Stimulated activated CD4-positive, alpha-beta T cell treated with anti-CD3 and anti-CD28 coated beads, Interleukin-4, amount 100 ng/mL, for 24 hours (primary cell): Measurements from ENCODE around the gene ARHGDIB.

Experiments used
- DNase-seq: peaks from one replicate; pipeline ENCODE4 v3.0.0-alpha.2; 2020

ARHGDIB gene

DNA sequence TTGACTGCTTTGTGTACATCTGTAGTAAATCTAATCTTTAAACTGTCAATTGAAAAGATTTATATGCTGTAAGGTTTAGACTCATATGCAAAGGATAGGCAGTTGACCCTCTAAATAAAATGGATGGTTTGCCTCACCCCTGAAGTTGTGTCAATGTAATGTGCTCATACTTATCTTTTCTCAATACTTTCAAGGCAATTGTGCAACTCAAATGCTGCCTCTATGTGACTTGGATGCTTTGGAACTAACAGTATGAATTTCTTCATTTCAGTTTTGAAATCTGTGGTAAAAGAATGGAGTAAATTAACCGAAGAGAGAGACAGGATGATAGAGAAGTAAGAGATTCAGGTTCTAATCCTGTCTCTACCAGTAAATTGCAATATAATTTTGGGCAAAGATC lies 21.2 kb upstream of the ARHGDIB start:
- DNase-seq, result no peak

DNA sequence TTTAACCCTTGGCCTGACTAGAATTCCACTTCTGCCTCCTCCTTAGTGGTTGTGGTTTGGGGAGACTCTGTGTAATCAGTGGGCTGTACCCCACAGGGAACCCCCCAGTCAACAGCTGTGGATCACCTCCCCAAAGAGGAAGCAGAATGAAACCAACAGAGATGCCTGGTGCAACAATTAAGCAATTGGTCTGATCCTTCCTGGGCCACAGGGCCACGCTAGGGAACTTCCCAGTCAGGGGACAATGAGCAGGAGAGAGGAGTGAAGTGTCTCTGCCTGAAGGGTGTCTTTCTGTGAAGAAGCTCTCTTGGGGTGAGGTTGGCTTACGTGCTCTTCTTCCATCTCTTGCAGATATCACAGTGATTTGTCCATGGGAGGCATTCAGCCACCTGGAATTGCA lies 19.6 kb upstream of the ARHGDIB start:
- DNase-seq, result no peak

DNA sequence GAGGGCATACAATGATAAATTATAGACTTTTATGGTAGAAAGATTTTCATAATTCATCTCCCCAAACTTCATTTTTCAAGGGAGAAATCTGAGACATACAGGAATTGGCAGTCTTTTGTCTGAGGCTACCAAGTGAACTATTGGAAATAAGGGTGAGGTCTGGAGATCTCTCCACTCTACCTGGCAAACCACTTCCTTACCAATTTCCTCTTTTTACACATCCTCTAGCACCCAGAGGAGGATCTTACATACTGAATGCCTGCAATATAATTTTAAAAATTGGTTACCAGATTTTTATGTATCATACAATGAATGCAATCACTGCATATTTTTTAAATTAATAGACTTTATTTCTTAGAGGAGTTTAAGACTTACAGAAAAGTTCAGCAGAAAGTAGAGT lies 18.1 kb upstream of the ARHGDIB start:
- no peak for DNase-seq

DNA sequence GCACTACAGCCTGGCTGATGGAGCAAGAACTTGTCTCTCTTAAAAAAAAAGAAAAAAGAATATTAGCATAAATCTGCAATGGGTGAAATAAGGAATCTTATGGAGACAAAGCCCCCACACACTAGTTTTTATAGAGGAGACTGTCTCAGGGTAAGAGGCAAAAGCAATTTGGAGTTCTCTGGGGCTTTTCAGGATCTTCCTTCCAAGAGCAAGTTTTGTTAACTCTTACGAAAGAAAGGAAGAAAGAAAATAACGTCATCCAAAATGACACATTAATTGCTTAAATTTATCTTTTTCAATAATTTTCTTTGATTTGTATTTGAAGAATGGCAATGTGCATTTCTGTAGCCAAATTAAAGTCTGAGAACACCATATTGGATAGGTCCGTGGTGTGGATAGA lies 15.3 kb upstream of the ARHGDIB start:
- no peak for DNase-seq

DNA sequence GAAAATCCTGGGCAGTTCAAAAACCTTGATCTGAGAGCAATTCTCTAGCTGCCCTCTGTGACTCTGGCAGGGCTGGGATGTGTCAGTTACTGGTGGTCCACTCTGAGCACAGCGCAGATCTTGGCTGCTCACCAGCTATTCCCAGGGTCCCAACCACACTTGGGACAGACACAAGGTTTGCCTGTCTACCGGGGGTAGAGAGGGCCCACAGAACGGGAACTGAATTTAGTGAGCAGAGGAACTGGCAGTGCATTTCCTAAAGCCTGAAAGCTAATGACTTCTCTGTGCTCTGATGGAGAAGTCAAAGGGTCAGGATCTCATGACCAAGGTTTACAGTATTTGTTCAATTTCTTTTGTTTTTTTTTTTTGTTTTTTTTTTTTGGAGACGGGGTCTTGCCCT lies 14.1 kb upstream of the ARHGDIB start:
- DNase-seq, result no peak

DNA sequence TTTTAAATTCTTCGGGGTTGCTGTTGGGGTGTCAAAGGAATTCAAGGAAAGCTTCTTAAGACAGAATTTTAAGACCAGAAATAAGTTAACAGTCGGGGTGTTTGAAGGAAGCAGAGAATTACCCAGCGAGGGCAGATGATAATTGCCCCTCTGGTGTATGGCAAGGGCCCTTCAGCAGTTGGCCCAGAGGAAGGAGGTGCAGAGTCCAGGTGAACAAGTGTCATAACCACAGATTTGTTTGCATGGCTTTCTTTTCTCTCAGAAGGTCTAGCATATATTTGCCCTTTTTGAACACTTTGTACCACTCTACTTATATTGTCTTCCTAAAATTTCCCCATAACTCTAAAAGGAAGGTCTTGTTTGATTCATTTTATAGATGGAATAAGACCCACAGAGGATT lies 13.2 kb upstream of the ARHGDIB start:
- no peak for DNase-seq

DNA sequence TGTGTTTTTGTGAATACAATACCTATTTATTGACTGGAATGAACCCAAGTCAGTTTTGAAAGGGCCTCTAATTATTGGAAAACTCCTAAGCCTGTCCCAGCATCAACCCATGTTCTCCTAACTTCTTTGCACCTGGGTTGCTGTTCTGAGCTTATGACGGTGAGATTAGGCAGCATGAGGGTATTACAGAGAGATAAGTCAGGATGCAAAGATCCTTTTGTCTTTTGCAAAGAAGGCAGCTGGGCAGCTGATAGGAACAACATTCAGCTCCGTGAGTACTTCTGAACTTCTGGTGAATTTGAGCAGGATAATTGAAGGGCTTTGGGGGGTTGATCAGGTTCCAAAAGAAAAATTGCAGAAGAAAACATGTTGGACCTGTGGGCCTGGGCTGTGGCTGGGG lies 11.4 kb upstream of the ARHGDIB start, which contains the start of gene PDE6H:
Gene PDE6H, plus strand, starts transcription at position 227 of the 400 bp plus-strand sequence. CDS start 4,971 bp downstream, outside the sequence.
- DNase-seq, result no peak

DNA sequence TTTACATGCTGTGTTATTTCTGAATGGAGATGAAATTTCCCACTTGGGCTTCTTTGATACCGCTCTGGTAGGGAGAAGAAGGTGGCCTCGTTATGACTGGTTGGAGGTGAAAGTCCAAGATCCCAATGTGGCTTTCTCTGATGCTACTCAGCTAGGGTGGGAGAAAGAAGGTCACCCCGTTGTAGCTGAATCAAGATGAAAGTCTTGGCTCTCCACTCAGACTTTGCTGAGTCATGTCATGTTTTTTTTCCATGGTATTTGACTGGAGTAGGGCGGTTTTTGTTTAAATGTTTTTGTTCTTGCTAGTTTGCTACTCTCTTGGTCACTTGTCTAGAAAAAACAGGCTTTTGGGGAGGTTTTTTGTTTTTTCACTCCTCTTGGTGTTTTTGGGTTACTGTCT lies 9.1 kb upstream of the ARHGDIB start:
- DNase-seq, result no peak

DNA sequence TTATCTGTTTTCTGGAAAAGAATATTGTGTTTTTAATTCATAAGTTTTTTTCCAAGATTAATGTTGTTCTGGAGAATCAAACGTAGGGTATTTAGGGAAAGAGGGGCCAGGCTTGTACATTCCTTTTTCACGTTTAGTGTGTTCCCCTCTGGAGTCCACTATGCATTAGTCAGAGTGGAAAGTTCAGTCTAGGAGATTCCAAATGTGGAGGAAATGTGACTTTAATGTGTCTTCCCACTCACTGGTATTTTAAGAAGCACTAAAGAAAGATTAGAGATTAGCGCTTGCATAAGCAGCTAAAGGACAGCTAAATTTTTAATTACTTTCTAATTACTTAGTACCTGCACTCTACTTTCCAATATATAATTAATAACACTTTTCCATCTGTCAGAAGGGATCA lies 7.1 kb upstream of the ARHGDIB start:
- no peak for DNase-seq

DNA sequence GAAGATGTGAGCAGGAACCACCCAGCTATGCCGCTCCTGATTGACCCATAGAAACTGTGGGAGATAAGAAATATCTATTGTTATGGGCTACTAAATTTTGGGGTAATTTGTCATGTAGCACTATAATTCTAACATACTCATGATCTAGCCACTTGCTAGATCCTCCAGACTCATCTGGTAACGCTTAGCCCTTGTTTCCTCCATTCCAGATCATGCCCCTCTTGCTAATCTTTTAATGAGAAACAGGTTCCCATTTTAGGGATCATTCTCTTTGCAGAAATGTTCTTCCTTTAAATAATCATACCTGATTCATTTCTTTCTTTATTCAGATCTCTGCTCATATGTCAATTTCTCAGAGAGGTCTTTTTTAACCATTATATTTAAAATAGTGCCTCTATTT lies 3.8 kb upstream of the ARHGDIB start:
- DNase-seq, result no peak

DNA sequence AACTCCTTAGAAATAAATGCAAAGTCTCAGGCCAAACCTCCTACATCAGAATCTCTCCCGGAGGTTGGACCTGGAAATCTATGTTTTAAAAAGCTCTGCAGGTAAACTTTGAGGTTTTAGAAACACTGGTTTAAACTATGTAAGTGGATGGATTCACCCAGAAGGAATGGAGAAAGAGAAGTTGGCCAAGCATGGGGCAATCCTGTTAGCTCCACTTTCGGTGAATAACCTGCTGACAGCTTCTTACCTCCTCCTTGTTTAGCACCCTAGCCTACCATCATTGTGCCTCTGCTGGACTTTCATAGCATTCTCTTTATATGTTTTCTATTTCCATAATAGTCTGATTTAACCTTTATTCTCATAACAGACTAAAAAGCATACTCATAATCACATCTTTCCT lies 3.0 kb upstream of the ARHGDIB start:
- DNase-seq, result no peak

DNA sequence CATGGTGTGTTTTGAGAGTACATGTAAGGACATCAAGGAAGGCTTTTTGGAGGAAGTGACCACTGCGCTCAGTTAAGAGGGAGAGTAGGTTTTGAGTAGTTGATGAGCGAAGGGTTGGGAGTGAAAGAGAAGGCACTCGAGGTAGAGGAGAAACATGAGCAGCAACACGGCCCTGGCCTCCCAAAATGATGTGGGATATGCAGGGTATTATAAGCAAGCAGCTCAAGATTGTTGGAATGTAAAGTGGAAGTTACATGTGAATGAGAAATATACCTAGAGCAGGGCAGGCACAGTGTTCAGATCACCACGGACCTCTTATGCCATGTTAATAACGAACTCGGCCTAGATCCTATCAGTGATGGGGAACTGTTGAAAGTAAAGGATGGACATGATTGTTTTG lies 2.1 kb upstream of the ARHGDIB start:
- DNase-seq, result no peak

DNA sequence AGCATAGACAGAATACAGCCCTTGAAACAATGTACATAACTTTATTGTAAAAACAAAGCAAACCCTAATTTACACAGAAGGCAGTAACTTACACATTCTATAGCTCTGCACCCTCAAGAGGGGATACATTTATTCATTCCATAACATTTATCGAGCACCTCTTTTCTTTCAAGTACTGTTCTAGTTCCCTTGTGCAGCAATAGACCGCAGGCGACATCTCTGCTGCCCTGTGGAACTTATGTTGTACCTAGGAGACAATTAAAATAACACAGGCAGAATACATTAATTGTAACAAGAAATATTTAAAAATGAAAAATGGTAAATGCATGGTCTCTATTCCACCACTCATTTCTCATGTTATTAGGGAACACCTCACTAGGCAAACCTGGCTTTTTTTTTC lies 1.4 kb upstream of the ARHGDIB start:
- no peak for DNase-seq

DNA sequence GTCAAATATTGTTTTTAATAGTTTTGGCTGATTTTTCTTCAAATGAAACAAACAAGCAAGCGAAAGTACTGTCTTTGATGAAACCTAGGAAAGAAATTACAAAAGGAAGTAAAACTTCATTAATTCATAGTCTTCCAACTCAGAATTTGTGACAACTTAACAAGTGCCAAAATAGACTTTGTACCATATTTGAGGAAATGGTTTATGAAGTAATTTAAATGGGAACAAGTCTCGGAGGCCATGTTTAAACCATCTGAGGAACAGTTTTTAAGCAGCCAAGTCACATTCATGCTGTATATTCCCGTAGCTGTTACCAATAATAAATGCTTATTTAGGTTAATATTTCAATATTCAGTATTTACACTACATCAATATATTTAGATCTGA lies 745 bp upstream of the ARHGDIB start:
- no peak for DNase-seq

DNA sequence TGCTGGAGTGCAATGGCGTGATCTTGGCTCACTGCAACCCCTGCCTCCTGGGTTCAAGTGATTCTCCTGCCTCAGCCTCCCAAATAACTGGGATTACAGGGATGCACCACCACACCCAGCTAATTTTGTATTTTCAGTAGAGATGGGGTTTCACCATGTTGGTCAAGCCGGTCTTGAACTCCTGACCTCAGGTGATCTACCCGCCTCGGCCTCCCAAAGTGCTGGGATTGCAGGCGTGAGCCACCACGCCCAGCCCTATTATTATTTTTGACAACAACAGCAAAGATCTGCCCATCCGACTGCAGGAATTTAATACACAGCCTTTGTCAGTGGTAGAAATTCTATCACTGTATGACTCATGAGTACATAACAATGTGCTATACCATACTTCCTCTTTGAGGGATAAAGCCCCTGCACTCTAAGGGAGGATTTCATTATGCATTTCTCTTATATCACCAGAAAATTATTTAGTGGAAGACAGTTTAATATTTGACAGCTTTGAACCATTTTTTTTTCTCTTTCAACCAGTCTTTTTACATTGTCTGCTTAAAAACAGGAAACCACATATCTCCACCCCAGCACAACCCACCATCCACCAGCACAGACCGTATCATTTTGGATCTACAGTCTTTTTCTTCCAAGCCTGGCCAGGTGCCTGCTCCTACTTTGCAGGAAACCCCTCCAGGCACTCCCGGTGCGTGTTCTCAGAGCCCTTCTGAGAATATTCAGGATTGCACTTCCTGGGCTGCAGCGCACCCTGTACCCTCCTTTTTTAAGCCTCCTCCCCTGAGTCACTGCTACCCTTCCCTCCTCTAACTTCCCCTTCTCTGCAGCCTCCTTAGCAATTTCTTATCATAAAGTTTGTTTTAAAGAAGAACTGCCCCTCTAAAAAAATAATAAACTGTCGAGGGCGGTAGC lies 594 bp downstream of the ARHGDIB start:
- peak; percentile 41 for DNase-seq

DNA sequence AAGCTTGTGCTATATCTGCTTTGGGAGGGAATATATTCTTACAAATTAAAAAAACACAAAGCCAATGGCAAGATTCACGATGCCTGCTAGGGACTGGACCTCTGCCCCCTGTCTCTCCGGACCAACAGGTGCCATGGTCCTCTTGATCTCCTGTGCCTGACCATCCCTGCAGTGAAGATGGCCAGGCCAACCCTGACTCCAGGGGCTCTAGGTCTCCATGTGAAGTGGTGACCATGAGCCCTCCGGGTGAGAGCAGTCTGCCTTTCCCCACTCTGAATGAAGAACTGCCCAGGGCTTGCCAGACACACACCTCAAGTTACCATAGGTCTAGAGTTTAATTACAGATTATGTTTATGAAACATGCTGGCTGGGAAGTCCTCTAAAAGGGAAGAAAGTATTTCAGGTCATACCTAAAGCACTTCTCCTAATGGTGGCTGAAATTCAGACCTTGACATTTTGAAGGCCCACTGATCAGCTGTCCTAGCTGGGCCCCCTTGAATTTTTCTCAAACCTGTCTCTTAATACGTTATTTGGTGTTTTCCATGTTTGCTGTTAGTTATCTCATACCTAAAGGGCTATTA lies 1.4 kb downstream of the ARHGDIB start:
- DNase-seq, result no peak

DNA sequence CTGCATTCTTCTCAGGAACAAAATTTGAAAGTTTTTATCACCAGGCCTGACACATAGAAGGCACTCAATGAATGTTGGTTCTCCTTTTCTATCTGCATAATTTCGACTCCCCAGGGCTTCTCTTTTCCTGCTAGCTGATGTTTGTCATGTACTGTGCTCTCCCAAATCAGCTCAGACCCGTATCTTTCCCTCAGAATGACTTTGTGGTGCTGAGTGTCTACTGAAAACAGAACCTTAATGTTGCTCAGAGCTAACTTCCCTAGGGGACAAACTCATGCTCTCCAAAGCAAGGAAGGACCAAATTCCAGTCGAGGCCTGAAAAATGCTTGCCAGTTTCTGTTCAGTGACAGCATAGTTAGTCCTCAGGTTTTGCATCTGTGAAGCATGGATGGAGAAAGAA lies 1.9 kb downstream of the ARHGDIB start:
- no peak for DNase-seq

DNA sequence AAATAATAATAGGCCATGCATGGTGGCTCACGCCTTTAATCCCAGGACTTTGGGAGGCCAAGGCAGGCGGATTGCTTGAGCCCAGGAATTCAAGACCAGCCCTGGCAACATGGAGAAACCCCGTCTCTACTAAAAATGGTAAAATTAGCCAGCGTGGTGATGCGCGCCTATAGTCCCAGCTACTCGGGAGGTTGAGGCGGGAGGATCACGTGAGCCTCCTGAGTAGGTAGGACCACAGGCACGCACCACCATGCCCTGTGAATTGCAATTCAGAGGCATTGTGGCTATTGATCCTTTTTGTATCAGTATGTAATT lies 2.3 kb downstream of the ARHGDIB start:
- no peak for DNase-seq

DNA sequence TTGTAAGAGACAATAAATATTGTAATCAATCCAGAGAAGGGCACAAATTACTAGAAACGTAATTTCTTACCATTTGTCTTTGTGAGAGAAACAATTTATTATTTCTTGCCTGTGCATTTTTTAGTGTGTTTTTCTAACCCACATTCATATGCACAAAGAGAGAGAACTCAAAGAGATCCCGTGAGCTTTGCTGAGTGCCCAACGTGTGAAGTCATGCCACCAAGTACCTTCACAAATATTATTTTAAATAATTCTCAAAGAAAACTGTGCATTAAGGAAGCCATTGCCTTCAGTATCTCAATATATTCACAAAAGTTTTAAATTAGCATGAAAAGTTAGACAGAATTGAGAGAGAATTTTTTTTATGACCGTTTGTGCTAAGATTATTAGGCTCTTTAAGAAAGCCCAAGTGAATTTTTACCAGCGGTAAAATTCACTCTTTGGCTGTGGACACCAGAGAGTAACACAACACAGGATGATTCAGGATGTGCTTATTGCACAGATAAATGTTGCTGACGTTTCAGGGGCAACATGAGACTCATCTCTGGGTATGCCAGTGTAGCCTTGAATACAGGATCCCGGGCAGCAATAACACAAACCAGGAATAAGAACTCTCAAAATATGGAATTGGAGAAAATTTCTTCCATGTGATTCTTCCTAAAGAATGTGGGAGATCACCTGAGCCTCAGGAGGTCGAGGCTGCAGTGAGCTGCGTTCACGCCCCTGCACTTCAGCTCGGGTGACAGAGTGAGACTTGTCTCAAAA lies 2.9 kb downstream of the ARHGDIB start:
- DNase-seq, result no peak

DNA sequence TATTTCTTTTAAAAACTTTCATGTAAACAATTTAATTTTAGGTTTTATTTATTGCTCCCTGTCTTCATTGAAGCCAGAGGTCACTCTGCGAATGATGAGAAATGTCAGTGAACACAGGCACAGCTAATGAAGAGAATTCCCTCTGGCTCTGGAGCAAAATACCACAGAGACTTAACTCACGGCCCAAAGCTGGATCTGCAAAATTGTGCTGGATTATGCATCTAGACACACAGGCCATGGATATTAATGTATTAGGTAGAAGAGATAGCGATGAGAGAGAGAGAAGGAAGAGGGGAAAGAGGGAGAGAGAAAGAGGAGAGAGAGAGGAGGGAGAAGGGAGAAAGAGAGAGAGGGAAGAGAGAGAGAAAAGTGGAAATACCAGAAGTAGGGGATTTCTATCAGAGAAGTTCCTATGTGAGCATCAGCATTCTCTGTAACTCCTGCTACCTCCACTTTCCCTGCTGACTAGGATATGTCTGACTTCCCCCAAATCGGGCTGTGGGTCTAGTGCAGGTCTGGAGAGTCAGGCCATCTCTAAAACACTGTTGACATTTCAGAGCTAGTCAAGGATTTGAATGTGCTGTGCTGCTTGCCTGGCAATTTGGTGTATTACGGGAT lies 3.7 kb downstream of the ARHGDIB start:
- no peak for DNase-seq

DNA sequence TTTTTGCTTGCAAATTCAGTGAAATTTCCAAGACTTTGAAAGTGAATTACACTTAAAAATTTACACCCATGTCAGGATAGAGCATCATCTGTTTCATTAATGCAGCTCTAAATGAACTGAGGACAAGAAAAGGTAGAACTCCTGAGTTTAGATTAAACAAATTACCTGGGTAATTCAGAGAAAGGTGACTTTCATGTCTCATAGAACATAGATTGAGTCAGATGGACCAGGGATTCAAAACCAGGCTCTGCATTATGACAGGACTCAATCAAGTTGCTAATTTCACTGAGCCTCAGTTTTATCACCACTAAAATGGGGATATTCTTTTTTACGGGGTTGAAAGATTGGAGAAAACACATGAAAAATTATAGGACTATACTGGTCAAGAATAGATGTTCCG lies 4.5 kb downstream of the ARHGDIB start:
- DNase-seq, result no peak

DNA sequence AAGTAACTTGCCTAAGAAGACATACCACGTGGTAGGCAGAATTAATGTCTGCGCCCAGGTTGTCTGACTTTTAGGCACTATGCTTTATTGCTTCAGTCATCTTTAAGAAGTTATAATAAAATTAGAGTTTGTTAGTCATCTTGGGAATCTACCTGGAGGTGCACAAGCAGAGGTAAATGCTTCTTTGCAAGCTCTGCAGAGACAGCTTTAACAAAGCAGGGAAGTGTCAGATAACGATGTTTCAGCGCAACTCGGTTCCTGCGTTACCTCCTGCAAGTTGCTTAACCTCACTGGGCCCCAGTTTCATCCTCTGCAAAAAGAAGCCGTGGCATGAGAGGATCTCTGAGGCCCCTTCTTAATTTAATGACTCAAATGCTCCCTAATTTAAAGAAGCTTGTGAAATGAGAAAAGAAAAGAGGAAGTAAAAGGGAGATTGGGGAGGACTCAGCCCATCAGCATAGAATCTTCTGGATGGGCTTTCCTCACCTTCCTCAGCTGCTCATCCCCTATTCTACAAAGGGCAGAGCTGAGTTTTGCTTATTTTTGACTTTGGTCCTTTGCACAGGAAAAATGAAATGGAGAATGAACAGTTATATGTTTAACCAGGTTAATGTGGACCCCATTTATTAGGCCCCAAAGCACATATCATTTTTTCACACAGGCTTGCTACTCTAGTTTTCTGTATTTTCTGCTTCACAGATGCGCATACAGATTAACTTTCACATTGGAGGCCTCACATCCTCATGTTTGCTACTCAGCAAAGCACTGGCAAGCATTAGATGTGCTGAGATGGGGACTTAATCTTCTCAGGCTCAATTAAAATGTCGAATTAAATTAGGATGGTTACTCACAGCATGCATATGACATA lies 5.1 kb downstream of the ARHGDIB start:
- peak; percentile 62 for DNase-seq

DNA sequence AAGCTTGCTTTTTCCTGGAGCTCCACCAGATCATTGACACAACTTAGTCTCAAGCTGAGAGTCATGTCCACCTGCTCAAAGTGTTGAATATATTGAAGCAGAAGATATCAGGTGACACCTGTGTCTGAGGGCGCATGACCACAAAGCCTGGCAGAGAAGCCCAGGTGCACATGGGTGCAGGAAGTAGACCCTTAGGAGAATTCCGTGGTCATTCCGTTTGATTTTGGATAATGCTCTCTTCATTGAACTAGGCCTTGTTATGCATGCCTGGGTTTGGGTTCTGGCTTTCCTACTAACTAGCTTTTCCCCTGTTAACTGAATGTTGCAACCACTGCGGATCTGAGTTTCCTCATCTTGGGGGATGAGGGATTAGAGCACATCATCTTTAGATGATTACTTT lies 7.1 kb downstream of the ARHGDIB start:
- no peak for DNase-seq
